Activated naive CD8-positive, alpha-beta T cell (primary cell): ENCODE results near the gene GNGT1.

Experiments
- H3K27ac Mint-ChIP-seq: one replicate; pipeline ENCODE4 v1.8.0; 2021; ENCODE audit warnings: mixed read lengths
- H3K27me3 Mint-ChIP-seq: one replicate; pipeline ENCODE4 v1.8.0; 2021; ENCODE audit warnings: mixed read lengths
- H3K36me3 Mint-ChIP-seq: one replicate; pipeline ENCODE4 v1.8.0; 2021; ENCODE audit warnings: mixed read lengths
- H3K4me1 Mint-ChIP-seq: one replicate; pipeline ENCODE4 v1.8.0; 2021; ENCODE audit warnings: low read depth, mixed read lengths
- H3K4me3 Mint-ChIP-seq: one replicate; pipeline ENCODE4 v1.8.0; 2021; ENCODE audit warnings: mild to moderate bottlenecking, mixed read lengths
- H3K9me3 Mint-ChIP-seq: one replicate; pipeline ENCODE4 v1.8.0; 2021; ENCODE audit warnings: low read depth, mixed read lengths

Gene GNGT1

GRCh38 chr7:93906267-93906666 lies at the start of gene GNGT1:
Gene GNGT1 (plus strand): TSS chr7:93906567. CDS start chr7:93906747, 180 bp downstream.
- Mint-ChIP-seq H3K27ac (no peak within 1 kb of the TSS), H3K36me3 (no peaks in the 10 kb centered on the region), H3K4me3 (no peak within 1 kb of the TSS), H3K27me3 (no peaks in the 10 kb centered on the region), H3K4me1 (no peaks in the 10 kb centered on the region), H3K9me3 (no peaks in the 10 kb centered on the region)

DNA sequence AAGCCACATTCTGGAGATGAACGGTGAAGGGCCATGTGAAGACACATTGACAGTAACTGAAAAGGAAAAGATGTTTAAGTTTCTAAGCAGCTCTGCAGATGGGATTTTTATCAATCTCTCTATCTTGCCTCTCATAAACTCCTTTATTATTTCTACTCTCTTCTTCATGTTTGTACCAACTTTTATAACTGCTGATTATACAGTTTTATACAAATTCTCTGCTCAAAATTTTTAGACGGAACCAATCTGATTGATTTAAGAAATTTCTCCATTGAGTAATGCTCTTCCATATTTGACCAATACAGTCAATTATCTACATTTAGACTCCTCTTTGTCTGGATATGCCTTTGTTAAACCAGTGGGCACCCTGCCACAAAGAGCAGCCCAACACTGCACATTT lies 47.5 kb upstream of the GNGT1 start:
- Mint-ChIP-seq H3K36me3 (no peaks in the 10 kb centered on the region), H3K27ac (no peak overlapping the region), H3K27me3 (peaks cover 4% of the 10 kb centered on the region), H3K4me1 (no peaks in the 10 kb centered on the region), H3K4me3 (no peak overlapping the region), H3K9me3 (no peaks in the 10 kb centered on the region)

GRCh38 chr7:93860261-93860660 lies 46.1 kb upstream of the GNGT1 start:
- no peak overlapping the region for H3K27ac Mint-ChIP-seq
- no peaks in the 10 kb centered on the region for H3K4me1 Mint-ChIP-seq
- H3K27me3 Mint-ChIP-seq = peaks cover 4% of the 10 kb centered on the region
- H3K4me3 Mint-ChIP-seq = no peak overlapping the region
- H3K9me3 Mint-ChIP-seq = no peaks in the 10 kb centered on the region
- no peaks in the 10 kb centered on the region for H3K36me3 Mint-ChIP-seq

DNA sequence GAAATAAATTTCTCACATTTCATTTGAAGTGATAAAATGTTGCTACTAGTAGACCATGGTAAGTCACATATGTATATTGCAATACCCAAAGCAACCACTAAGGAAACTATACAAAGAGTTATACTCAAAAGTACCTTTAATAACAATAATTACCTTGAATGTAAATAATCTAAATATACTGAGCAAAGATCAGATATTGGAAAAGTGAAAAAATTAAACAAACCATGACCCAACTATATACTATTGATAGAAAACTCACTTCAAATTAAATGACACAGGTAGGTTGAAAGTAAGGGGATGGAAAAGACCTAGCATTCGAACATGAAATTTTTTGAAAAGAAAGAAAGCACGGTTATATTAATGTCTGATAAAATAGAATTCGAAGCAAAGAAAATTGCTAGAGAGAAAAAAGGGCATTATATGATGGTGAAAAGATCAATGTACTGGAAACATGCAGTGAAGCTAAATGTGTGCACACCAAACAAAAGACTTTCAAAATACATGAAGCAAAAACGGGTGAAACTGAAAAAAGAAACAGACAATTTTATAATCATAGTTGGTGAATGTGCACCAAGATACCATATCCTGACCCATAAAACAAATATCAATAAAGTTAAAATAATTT lies 44.9 kb upstream of the GNGT1 start:
- no peak overlapping the region for H3K4me3 Mint-ChIP-seq
- no peaks in the 10 kb centered on the region for H3K4me1 Mint-ChIP-seq
- H3K36me3 Mint-ChIP-seq = no peaks in the 10 kb centered on the region
- peaks cover 3% of the 10 kb centered on the region for H3K27me3 Mint-ChIP-seq
- no peaks in the 10 kb centered on the region for H3K9me3 Mint-ChIP-seq
- no peak overlapping the region for H3K27ac Mint-ChIP-seq

DNA sequence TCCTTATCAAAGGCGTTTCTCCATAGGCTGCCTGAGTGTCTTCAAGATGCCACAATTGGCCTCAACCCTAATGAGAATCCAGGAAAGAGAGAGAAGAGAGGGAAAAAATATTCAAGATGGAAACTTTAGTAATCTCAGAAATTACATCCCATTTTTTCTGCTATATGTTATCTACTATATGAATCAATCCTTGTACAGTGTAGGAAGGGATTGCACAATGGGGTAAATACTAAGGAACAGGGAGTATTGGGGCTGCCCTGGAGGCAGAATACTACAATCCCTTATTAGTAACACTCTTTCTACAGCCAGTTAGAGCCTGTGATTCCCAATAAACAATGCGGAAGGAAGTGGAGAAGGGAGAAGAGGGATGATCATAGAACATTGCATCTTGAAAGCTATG lies 43.7 kb upstream of the GNGT1 start:
- Mint-ChIP-seq H3K36me3 (no peaks in the 10 kb centered on the region), H3K27me3 (no peaks in the 10 kb centered on the region), H3K27ac (no peak overlapping the region), H3K9me3 (no peaks in the 10 kb centered on the region), H3K4me1 (no peaks in the 10 kb centered on the region), H3K4me3 (no peak overlapping the region)

GRCh38 chr7:93866886-93867285 lies 39.5 kb upstream of the GNGT1 start:
- Mint-ChIP-seq H3K27me3 (no peaks in the 10 kb centered on the region), H3K4me3 (no peak overlapping the region), H3K36me3 (no peaks in the 10 kb centered on the region), H3K9me3 (no peaks in the 10 kb centered on the region), H3K27ac (no peak overlapping the region), H3K4me1 (no peaks in the 10 kb centered on the region)

GRCh38 chr7:93873998-93874574 lies 32.3 kb upstream of the GNGT1 start:
- Mint-ChIP-seq H3K4me1 (no peaks in the 10 kb centered on the region), H3K27me3 (no peaks in the 10 kb centered on the region), H3K9me3 (peaks cover 8% of the 10 kb centered on the region), H3K4me3 (no peak overlapping the region), H3K27ac (no peak overlapping the region), H3K36me3 (no peaks in the 10 kb centered on the region)

DNA sequence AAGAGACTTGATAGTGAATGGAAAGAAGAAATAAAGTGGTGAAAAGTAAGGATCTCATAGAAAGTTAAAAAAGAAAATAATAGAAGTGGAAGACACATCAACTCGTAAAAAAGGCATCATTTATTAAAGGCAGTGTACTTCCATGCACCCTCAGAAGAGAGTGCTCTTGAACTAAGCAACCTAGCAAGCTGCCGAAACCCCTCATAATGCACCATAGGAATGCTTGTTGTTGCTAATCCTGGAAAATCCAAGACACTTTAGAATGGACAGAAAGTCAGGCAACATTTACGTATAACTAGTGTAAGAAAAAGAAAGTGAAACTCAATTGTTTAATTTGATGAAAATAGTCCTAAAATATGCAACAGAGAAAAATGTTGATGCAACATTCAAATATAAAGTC lies 28.6 kb upstream of the GNGT1 start:
- Mint-ChIP-seq H3K4me3 (no peak overlapping the region), H3K27me3 (peaks cover 2% of the 10 kb centered on the region), H3K4me1 (no peaks in the 10 kb centered on the region), H3K36me3 (no peaks in the 10 kb centered on the region), H3K27ac (no peak overlapping the region), H3K9me3 (peaks cover 12% of the 10 kb centered on the region)

GRCh38 chr7:93879356-93879755 lies 27.0 kb upstream of the GNGT1 start:
- H3K36me3 Mint-ChIP-seq = no peaks in the 10 kb centered on the region
- H3K27ac Mint-ChIP-seq = no peak overlapping the region
- H3K27me3 Mint-ChIP-seq = peaks cover 2% of the 10 kb centered on the region
- H3K4me3 Mint-ChIP-seq = no peak overlapping the region
- peaks cover 5% of the 10 kb centered on the region for H3K9me3 Mint-ChIP-seq
- no peaks in the 10 kb centered on the region for H3K4me1 Mint-ChIP-seq

DNA sequence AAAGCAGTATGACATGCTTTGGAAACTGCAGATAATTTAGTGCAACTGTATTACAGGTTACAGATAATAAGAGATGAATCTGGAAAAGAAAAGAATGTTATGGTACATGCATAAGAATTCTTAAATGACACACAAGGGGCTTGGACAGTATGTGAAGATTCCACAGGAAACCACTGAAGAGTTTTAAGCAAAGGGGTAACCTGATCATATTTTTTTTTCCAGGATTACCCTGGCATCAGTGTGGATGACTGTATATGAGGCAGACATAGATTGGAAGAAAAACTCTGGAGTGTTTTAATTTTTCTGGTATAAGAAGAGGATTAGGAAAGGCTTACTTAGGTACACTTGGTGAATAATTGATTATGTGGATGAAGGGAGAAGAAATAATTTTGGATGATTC lies 23.9 kb upstream of the GNGT1 start:
- no peak overlapping the region for H3K4me3 Mint-ChIP-seq
- H3K27ac Mint-ChIP-seq = no peak overlapping the region
- H3K27me3 Mint-ChIP-seq = peaks cover 4% of the 10 kb centered on the region
- no peaks in the 10 kb centered on the region for H3K4me1 Mint-ChIP-seq
- H3K36me3 Mint-ChIP-seq = no peaks in the 10 kb centered on the region
- peaks cover 5% of the 10 kb centered on the region for H3K9me3 Mint-ChIP-seq

GRCh38 chr7:93883078-93883916 lies 23.1 kb upstream of the GNGT1 start:
- no peak overlapping the region for H3K4me3 Mint-ChIP-seq
- H3K4me1 Mint-ChIP-seq = no peaks in the 10 kb centered on the region
- peaks cover 9% of the 10 kb centered on the region for H3K27me3 Mint-ChIP-seq
- H3K27ac Mint-ChIP-seq = no peak overlapping the region
- H3K36me3 Mint-ChIP-seq = no peaks in the 10 kb centered on the region
- peaks cover 5% of the 10 kb centered on the region for H3K9me3 Mint-ChIP-seq

GRCh38 chr7:93883917-93884345 lies 22.4 kb upstream of the GNGT1 start:
- peaks cover 5% of the 10 kb centered on the region for H3K9me3 Mint-ChIP-seq
- peaks cover 13% of the 10 kb centered on the region for H3K27me3 Mint-ChIP-seq
- no peaks in the 10 kb centered on the region for H3K36me3 Mint-ChIP-seq
- no peak overlapping the region for H3K4me3 Mint-ChIP-seq
- H3K27ac Mint-ChIP-seq = no peak overlapping the region
- no peaks in the 10 kb centered on the region for H3K4me1 Mint-ChIP-seq

- H3K4me1 Mint-ChIP-seq = peaks cover under 1% of the 10 kb centered on the region
- H3K36me3 Mint-ChIP-seq = no peaks in the 10 kb centered on the region
- peaks cover 16% of the 10 kb centered on the region for H3K27me3 Mint-ChIP-seq
- H3K27ac Mint-ChIP-seq = no peak overlapping the region
- H3K9me3 Mint-ChIP-seq = peaks cover 2% of the 10 kb centered on the region
- no peak overlapping the region for H3K4me3 Mint-ChIP-seq
Observed at GRCh38 chr7:93884541-93884940, 21.8 kb upstream of the GNGT1 start.

DNA sequence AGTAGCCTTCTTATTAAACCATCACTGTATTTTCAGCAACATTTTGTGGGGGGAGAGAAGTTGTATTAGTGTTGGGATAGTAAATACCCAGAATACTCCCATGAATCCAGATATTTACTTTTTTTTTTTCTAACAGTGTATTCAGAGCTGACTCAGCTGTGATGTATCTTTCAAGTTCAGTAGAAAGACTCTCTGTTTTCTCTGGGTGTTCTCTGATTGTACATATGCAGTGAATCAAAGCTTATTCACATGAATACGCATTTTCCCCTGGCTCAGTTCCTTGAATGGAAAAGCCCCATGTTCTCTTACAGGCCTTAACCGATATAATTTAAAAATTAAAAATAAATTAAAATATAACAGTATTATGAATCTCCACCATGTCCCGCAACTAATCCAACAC lies 17.1 kb upstream of the GNGT1 start:
- Mint-ChIP-seq H3K27me3 (peaks cover 25% of the 10 kb centered on the region), H3K27ac (no peak overlapping the region), H3K36me3 (no peaks in the 10 kb centered on the region), H3K4me3 (peak overlapping the region; percentile 77), H3K4me1 (peaks cover 10% of the 10 kb centered on the region), H3K9me3 (no peaks in the 10 kb centered on the region)

DNA sequence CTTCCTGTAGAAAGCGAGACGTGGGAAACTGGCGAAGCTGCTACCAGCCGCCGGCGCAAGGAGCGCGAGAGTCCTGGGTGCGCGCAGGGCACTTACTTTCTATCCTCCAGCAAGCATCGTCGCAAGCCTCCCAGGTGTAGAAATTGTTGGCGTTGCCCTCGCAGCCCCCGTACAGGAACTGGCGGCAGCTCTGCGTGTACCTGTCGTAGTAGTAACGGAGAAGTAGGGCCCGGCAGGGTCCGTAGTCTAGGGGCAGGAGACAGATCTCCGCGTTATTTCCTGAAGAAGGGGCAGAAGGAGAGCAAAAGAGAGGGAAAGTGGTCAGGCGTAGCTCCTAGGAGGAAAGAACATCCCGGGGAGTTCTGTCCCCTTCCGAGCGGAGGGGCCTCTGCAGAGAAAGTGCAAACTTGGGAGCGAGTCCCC lies 16.3 kb upstream of the GNGT1 start:
- H3K4me3 Mint-ChIP-seq = peak overlapping the region; percentile 77
- H3K4me1 Mint-ChIP-seq = peaks cover 10% of the 10 kb centered on the region
- H3K36me3 Mint-ChIP-seq = no peaks in the 10 kb centered on the region
- no peak overlapping the region for H3K27ac Mint-ChIP-seq
- H3K9me3 Mint-ChIP-seq = no peaks in the 10 kb centered on the region
- peaks cover 25% of the 10 kb centered on the region for H3K27me3 Mint-ChIP-seq
